BJ (cell line): Measurements from ENCODE around the gene LDLRAD4. TPM values are rescaled to one million over a fixed set of nuclear protein-coding genes. Genes with fewer than 3 reads are reported as not detected.

Experiments
- CTCF ChIA-PET: fragments of 350-600 bp; formaldehyde crosslinking; extraction: SDS; loops from one replicate; lab custom pipeline; 2021; ENCODE audit warnings: antibody characterized with exemption, inconsistent platforms; lab: Yijun Ruan, JAX
- POLR2A ChIA-PET: fragments of 300-600 bp; sonication (Branson Sonifier 250); formaldehyde crosslinking; extraction: SDS; loops from one replicate; lab custom pipeline; 2021; ENCODE audit warnings: antibody characterized with exemption; lab: Charles Lee
- DNase-seq: peaks from one replicate; pipeline ENCODE4 v3.0.0-alpha.2; 2011; ENCODE audit warnings: low read depth
- H3K27me3 ChIP-seq: 2 replicates; pipeline ENCODE4 v1.6.0; 2011; ENCODE audit warnings: low read length; ENCODE audit not compliant: control insufficient read depth, insufficient read depth
- H3K36me3 ChIP-seq: 2 replicates; pipeline ENCODE4 v1.5.1; 2011; ENCODE audit warnings: low read length; ENCODE audit not compliant: control insufficient read depth, insufficient read depth
- H3K4me3 ChIP-seq: 2 replicates; pipeline ENCODE4 v1.5.1; 2011; ENCODE audit warnings: low read depth, mild to moderate bottlenecking, control low read depth, low read length
- polyA plus RNA-seq: library from polyadenylated mRNA; depleted of rRNA; stranded (reverse); fragments of >200 nt; gene quantifications from 2 replicates; pipeline ENCODE4 v1.2.3, GENCODE V29; 2011
- TF ChIP-seq, protein P1 (sequence below): IDR thresholded peaks from 2 replicates; pipeline ENCODE4 v1.5.1; 2011; ENCODE audit warnings: low read depth, mild to moderate bottlenecking, control low read depth, inconsistent platforms, low read length, moderate library complexity; ENCODE audit not compliant: insufficient read depth

Gene LDLRAD4
- polyA plus RNA-seq, 1 experiment: not detected

DNA sequence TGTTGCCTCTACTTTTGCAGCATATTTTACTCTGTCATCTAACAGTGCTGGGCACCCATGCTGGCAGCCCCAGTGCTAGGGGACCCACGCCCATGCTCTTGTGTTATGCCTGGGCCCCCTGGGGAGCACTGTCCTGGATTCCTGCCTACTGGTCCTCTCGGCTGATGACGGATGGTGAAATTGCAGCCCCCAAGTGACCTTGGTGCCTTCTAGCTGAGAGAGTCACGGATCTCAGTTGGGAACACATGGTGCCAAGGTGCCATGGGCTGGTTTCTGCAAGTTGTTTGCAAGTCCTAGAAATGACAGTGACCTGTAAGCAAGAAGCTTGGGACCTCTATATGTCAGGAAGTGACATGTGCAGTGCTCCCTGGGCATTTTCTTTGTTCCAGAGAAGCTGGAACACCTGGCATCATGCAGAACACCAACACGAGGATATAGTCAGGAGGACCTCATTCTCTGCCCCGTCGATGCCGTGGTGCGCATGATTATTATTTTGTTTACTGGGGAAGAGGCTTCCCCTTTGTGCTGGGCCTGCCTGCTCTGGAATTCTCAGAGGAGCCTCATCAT is 187.6 kb downstream of the LDLRAD4 start:
- no peak for DNase-seq
- TF ChIP-seq, protein P1, sequence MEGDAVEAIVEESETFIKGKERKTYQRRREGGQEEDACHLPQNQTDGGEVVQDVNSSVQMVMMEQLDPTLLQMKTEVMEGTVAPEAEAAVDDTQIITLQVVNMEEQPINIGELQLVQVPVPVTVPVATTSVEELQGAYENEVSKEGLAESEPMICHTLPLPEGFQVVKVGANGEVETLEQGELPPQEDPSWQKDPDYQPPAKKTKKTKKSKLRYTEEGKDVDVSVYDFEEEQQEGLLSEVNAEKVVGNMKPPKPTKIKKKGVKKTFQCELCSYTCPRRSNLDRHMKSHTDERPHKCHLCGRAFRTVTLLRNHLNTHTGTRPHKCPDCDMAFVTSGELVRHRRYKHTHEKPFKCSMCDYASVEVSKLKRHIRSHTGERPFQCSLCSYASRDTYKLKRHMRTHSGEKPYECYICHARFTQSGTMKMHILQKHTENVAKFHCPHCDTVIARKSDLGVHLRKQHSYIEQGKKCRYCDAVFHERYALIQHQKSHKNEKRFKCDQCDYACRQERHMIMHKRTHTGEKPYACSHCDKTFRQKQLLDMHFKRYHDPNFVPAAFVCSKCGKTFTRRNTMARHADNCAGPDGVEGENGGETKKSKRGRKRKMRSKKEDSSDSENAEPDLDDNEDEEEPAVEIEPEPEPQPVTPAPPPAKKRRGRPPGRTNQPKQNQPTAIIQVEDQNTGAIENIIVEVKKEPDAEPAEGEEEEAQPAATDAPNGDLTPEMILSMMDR: no peak
- ChIA-PET CTCF (no interaction called here), POLR2A (no interaction called here)
- H3K27me3 ChIP-seq: no peaks in the 10 kb centered on the region
- no peaks in the 10 kb centered on the region for H3K36me3 ChIP-seq
- H3K4me3 ChIP-seq: no peak overlapping the region

DNA sequence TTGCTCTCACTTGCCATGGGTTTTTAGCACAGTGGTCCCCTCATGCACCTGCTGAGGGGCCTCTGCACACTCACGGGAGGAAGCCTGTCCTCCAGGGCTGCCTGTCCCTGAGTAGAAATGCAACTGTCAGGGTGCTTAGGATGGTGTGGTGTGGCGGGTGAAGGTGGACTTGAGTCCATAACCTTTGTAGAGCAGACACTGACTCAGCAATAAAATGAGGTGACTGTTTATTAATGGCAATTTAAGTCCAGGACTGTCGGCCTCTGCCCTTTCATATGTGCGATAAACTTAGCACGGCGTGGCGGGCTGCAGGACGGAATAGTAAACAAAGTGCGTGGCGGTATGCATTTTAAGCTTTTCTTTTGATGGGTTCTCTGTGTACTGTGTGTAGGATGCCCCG is 188.2 kb downstream of the LDLRAD4 start:
- TF ChIP-seq, protein P1: no peak
- Histone ChIP-seq H3K4me3 (no peak overlapping the region), H3K27me3 (no peaks in the 10 kb centered on the region), H3K36me3 (no peaks in the 10 kb centered on the region)
- POLR2A ChIA-PET: no interaction called here
- no peak for DNase-seq
- CTCF ChIA-PET: no interaction called here

DNA sequence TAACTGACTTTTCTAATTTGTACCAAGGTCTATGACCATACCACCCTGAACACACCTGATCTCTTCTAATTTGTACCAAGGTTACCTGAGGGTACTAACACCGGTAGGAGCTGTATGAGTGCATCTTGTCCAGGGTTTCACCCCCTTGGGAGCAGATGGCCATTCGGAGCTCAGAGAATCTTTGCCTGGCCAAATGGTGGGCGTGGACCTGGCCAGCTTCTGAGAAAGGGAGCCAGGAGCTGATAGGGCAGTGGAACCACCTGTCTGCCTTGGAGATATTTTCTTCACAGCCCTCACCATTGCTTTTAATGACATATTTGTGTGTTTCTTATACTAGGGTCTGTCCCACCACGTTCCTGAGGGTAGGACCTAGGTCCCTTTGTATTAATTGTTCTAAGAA is 188.9 kb downstream of the LDLRAD4 start:
- POLR2A ChIA-PET: no interaction called here
- Histone ChIP-seq H3K27me3 (no peaks in the 10 kb centered on the region), H3K4me3 (no peak overlapping the region), H3K36me3 (no peaks in the 10 kb centered on the region)
- TF ChIP-seq, protein P1: no peak
- CTCF ChIA-PET: no interaction called here
- DNase-seq: no peak

DNA sequence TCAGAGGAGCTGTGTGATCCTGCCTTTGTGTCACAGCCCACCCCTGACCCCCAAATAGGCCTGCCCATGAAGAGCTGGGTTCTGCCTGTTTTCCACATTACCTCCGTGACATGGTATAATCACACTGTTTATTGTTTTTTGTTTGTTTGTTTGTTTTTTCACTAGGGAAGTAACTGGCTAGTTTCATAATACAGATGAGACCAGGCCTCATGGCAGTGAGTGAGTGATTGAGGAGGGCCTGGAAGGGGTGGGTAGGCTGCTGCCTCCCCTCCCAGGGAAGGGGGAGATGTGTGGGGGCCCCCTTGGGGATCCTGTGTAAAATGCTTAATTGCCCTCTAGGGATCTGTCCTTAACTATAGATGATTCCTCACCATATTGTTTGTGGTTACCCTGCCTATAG is 190.5 kb downstream of the LDLRAD4 start:
- no peak for DNase-seq
- H3K27me3 ChIP-seq: no peaks in the 10 kb centered on the region
- no peaks in the 10 kb centered on the region for H3K36me3 ChIP-seq
- CTCF ChIA-PET: no interaction called here
- TF ChIP-seq, protein P1: no peak
- POLR2A ChIA-PET: no interaction called here
- H3K4me3 ChIP-seq: no peak overlapping the region

DNA sequence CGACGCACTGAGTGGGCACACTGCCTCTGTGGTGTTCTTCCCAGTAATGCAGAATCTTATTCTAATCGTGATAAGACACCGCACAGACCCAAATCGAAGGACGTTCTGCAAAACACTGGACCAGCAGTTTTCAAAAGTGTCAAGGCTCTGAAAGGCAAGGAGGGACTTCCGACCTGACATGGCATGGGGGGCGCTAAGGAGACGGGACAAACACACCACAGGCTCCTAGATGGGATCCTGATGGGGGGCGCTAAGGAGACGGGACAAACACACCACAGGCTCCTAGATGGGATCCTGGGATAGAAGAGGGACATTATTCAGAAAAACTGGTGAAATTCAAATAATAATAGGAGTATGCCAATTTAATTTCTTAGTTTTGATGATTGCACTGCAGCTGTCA is 191.4 kb downstream of the LDLRAD4 start:
- ChIA-PET CTCF (no interaction called here), POLR2A (no interaction called here)
- DNase-seq: no peak
- H3K36me3 ChIP-seq: no peaks in the 10 kb centered on the region
- H3K27me3 ChIP-seq: no peaks in the 10 kb centered on the region
- TF ChIP-seq, protein P1: no peak
- no peak overlapping the region for H3K4me3 ChIP-seq
